ENCODE results near the gene EOGT.

DNA sequence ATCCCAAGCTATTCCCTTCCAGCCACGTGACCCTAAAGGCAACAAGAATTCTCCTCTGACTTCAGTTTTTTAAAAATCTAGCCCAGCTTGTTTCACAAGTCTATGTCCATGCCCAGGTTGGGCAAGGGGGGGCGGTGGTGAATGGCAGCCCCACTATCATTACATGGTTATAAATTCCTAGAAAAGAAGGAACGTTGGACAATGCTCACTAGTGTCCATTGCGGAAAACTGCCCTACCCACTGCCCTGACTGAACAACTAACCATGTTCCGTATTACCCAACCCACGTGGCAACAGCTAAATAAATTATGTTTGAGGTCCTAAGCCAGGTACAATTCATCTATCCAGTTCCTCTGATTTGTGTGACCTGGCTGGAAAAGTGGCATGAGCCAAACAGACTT, 72.4 kb downstream of the EOGT start:
- TF ChIP-seq, protein P1, sequence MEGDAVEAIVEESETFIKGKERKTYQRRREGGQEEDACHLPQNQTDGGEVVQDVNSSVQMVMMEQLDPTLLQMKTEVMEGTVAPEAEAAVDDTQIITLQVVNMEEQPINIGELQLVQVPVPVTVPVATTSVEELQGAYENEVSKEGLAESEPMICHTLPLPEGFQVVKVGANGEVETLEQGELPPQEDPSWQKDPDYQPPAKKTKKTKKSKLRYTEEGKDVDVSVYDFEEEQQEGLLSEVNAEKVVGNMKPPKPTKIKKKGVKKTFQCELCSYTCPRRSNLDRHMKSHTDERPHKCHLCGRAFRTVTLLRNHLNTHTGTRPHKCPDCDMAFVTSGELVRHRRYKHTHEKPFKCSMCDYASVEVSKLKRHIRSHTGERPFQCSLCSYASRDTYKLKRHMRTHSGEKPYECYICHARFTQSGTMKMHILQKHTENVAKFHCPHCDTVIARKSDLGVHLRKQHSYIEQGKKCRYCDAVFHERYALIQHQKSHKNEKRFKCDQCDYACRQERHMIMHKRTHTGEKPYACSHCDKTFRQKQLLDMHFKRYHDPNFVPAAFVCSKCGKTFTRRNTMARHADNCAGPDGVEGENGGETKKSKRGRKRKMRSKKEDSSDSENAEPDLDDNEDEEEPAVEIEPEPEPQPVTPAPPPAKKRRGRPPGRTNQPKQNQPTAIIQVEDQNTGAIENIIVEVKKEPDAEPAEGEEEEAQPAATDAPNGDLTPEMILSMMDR (IDR thresholded peaks at IDR 0.05): no peak
- no peak for TF ChIP-seq ZFX (IDR thresholded peaks at IDR 0.05; ENCODE audit: borderline replicate concordance)

All from 22Rv1 (cell line).